Stimulated activated memory B cell treated with anti-CD40 and anti-IgM and Interleukin-4, amounts not matched to agents 10 μg/mL and 1 μg/mL and 100 μg/mL, for 72 hours (primary cell): ENCODE results near the gene PRB2.
A peak's percentile ranks its signal among the peaks of the same experiment; 100 is the strongest.
"Not testable (repeated sequence)": the region's sequence is repeated elsewhere in the genome, so short reads cannot be mapped to it uniquely, and the experiment has no call there.

Experiments
- ATAC-seq: fragments of 150-1000 bp; cut with Tn5 transposase; 2 replicates; pipeline ENCODE4 v1.10.0; 2021
- H3K27ac Mint-ChIP-seq: one replicate; pipeline ENCODE4 v1.8.0; 2022; ENCODE audit warnings: mild to moderate bottlenecking, mixed read lengths
- H3K27me3 Mint-ChIP-seq: one replicate; pipeline ENCODE4 v1.8.0; 2022; ENCODE audit warnings: mixed read lengths
- H3K36me3 Mint-ChIP-seq: one replicate; pipeline ENCODE4 v1.8.0; 2022; ENCODE audit warnings: mixed read lengths
- H3K4me1 Mint-ChIP-seq: one replicate; pipeline ENCODE4 v1.8.0; 2022; ENCODE audit warnings: mixed read lengths
- H3K4me3 Mint-ChIP-seq: one replicate; pipeline ENCODE4 v1.8.0; 2022; ENCODE audit warnings: mild to moderate bottlenecking, moderate library complexity, mixed read lengths
- H3K9me3 Mint-ChIP-seq: one replicate; pipeline ENCODE4 v1.8.0; 2022; ENCODE audit warnings: mixed read lengths

Gene PRB2

GRCh38 chr12:11395467-11395866, at the start of gene PRB2:
Gene PRB2, minus strand, starts transcription at chr12:11395567. Its CDS starts 38 bp downstream, at chr12:11395529.
- not testable (repeated sequence) for H3K27me3 Mint-ChIP-seq, H3K27ac Mint-ChIP-seq, H3K36me3 Mint-ChIP-seq, H3K9me3 Mint-ChIP-seq, H3K4me1 Mint-ChIP-seq, H3K4me3 Mint-ChIP-seq
- ATAC-seq, result peak; percentile 16

GRCh38 chr12:11437966-11438365, 42.6 kb upstream of the PRB2 start:
- Mint-ChIP-seq H3K27ac (no peak overlapping the region), H3K4me1 (no peaks in the 10 kb centered on the region), H3K4me3 (no peak overlapping the region), H3K27me3 (no peaks in the 10 kb centered on the region), H3K9me3 (no peaks in the 10 kb centered on the region), H3K36me3 (no peaks in the 10 kb centered on the region)
- no peak for ATAC-seq

- H3K27ac Mint-ChIP-seq, result no peak overlapping the region
- no peaks in the 10 kb centered on the region for H3K27me3 Mint-ChIP-seq
- H3K9me3 Mint-ChIP-seq, result no peaks in the 10 kb centered on the region
Observed at GRCh38 chr12:11433664-11434063, 38.3 kb upstream of the PRB2 start.

GRCh38 chr12:11431486-11431885, 36.1 kb upstream of the PRB2 start:
- Mint-ChIP-seq H3K36me3 (no peaks in the 10 kb centered on the region), H3K4me1 (no peaks in the 10 kb centered on the region), H3K27me3 (no peaks in the 10 kb centered on the region), H3K9me3 (no peaks in the 10 kb centered on the region), H3K27ac (no peak overlapping the region), H3K4me3 (no peak overlapping the region)
- ATAC-seq, result no peak

More at GRCh38 chr12:11433664-11434063, 38.3 kb upstream of the PRB2 start:
- no peak overlapping the region for H3K4me3 Mint-ChIP-seq
- no peaks in the 10 kb centered on the region for H3K36me3 Mint-ChIP-seq
- no peaks in the 10 kb centered on the region for H3K4me1 Mint-ChIP-seq
- no peak for ATAC-seq

- H3K27ac Mint-ChIP-seq, result no peak overlapping the region
- no peak overlapping the region for H3K4me3 Mint-ChIP-seq
- H3K36me3 Mint-ChIP-seq, result no peaks in the 10 kb centered on the region
- no peaks in the 10 kb centered on the region for H3K4me1 Mint-ChIP-seq
- H3K27me3 Mint-ChIP-seq, result no peaks in the 10 kb centered on the region
- ATAC-seq, result no peak
- H3K9me3 Mint-ChIP-seq, result no peaks in the 10 kb centered on the region
Observed at GRCh38 chr12:11427341-11427740, 32.0 kb upstream of the PRB2 start.

- no peak overlapping the region for H3K27ac Mint-ChIP-seq
- no peaks in the 10 kb centered on the region for H3K27me3 Mint-ChIP-seq
- peaks cover 5% of the 10 kb centered on the region for H3K9me3 Mint-ChIP-seq
- H3K36me3 Mint-ChIP-seq, result peaks cover 21% of the 10 kb centered on the region
- ATAC-seq, result no peak
- H3K4me1 Mint-ChIP-seq, result no peaks in the 10 kb centered on the region
- no peak overlapping the region for H3K4me3 Mint-ChIP-seq
Observed at GRCh38 chr12:11412731-11413130, 17.4 kb upstream of the PRB2 start.

- Mint-ChIP-seq H3K27me3 (no peaks in the 10 kb centered on the region), H3K9me3 (no peaks in the 10 kb centered on the region), H3K36me3 (peaks cover 27% of the 10 kb centered on the region), H3K27ac (no peak overlapping the region), H3K4me1 (no peaks in the 10 kb centered on the region), H3K4me3 (no peak overlapping the region)
- ATAC-seq, result no peak
Observed at GRCh38 chr12:11408096-11408495, 12.7 kb upstream of the PRB2 start.

GRCh38 chr12:11397366-11397765, 2.0 kb upstream of the PRB2 start:
- no peak for ATAC-seq
- Mint-ChIP-seq H3K4me1 (no peaks in the 10 kb centered on the region), H3K27ac (no peak overlapping the region), H3K9me3 (no peaks in the 10 kb centered on the region), H3K4me3 (no peak overlapping the region), H3K27me3 (no peaks in the 10 kb centered on the region), H3K36me3 (no peaks in the 10 kb centered on the region)

- H3K4me3 Mint-ChIP-seq, H3K27ac Mint-ChIP-seq, H3K36me3 Mint-ChIP-seq, ATAC-seq, H3K27me3 Mint-ChIP-seq, H3K9me3 Mint-ChIP-seq, H3K4me1 Mint-ChIP-seq: not testable (repeated sequence)
Observed at GRCh38 chr12:11391456-11391855, 3.9 kb downstream of the PRB2 start.

- not testable (repeated sequence) for H3K27me3 Mint-ChIP-seq, H3K4me3 Mint-ChIP-seq, H3K4me1 Mint-ChIP-seq, H3K27ac Mint-ChIP-seq, ATAC-seq
- peaks cover 20% of the 10 kb centered on the region for H3K9me3 Mint-ChIP-seq
- peaks cover 51% of the 10 kb centered on the region for H3K36me3 Mint-ChIP-seq
Observed at GRCh38 chr12:11377420-11377819, 17.9 kb downstream of the PRB2 start.

- H3K4me3 Mint-ChIP-seq, result no peak overlapping the region
- H3K27ac Mint-ChIP-seq, result no peak overlapping the region
- H3K27me3 Mint-ChIP-seq, result no peaks in the 10 kb centered on the region
- no peaks in the 10 kb centered on the region for H3K36me3 Mint-ChIP-seq
- no peaks in the 10 kb centered on the region for H3K4me1 Mint-ChIP-seq
- no peaks in the 10 kb centered on the region for H3K9me3 Mint-ChIP-seq
- no peak for ATAC-seq
Observed at GRCh38 chr12:11361151-11361550, 34.2 kb downstream of the PRB2 start.

GRCh38 chr12:11360205-11360883, 35.0 kb downstream of the PRB2 start:
- not testable (repeated sequence) for H3K4me1 Mint-ChIP-seq, H3K4me3 Mint-ChIP-seq, H3K36me3 Mint-ChIP-seq, H3K27me3 Mint-ChIP-seq, H3K9me3 Mint-ChIP-seq, ATAC-seq, H3K27ac Mint-ChIP-seq

- H3K27ac Mint-ChIP-seq, H3K9me3 Mint-ChIP-seq, H3K27me3 Mint-ChIP-seq, ATAC-seq, H3K4me3 Mint-ChIP-seq, H3K4me1 Mint-ChIP-seq, H3K36me3 Mint-ChIP-seq: not testable (repeated sequence)
Observed at GRCh38 chr12:11351736-11352135, 43.6 kb downstream of the PRB2 start.

GRCh38 chr12:11348439-11348838, 46.9 kb downstream of the PRB2 start:
- no peak for ATAC-seq
- peaks cover 5% of the 10 kb centered on the region for H3K9me3 Mint-ChIP-seq
- no peaks in the 10 kb centered on the region for H3K4me1 Mint-ChIP-seq
- no peak overlapping the region for H3K4me3 Mint-ChIP-seq
- no peak overlapping the region for H3K27ac Mint-ChIP-seq
- H3K36me3 Mint-ChIP-seq, result no peaks in the 10 kb centered on the region
- no peaks in the 10 kb centered on the region for H3K27me3 Mint-ChIP-seq

GRCh38 chr12:11347810-11348209, 47.6 kb downstream of the PRB2 start:
- no peaks in the 10 kb centered on the region for H3K36me3 Mint-ChIP-seq
- peaks cover 5% of the 10 kb centered on the region for H3K9me3 Mint-ChIP-seq
- ATAC-seq, result no peak
- H3K4me3 Mint-ChIP-seq, result no peak overlapping the region
- no peaks in the 10 kb centered on the region for H3K27me3 Mint-ChIP-seq
- H3K4me1 Mint-ChIP-seq, result no peaks in the 10 kb centered on the region
- H3K27ac Mint-ChIP-seq, result no peak overlapping the region

- H3K4me3 Mint-ChIP-seq, result no peak overlapping the region
- peaks cover 5% of the 10 kb centered on the region for H3K9me3 Mint-ChIP-seq
- H3K36me3 Mint-ChIP-seq, result no peaks in the 10 kb centered on the region
- no peaks in the 10 kb centered on the region for H3K27me3 Mint-ChIP-seq
- no peak for ATAC-seq
- H3K27ac Mint-ChIP-seq, result no peak overlapping the region
- no peaks in the 10 kb centered on the region for H3K4me1 Mint-ChIP-seq
Observed at GRCh38 chr12:11344500-11344899, 50.9 kb downstream of the PRB2 start.
